ENCODE data around the gene SND1. TPM values are rescaled to one million over a fixed set of nuclear protein-coding genes. Genes with fewer than 3 reads are reported as not detected.

Gene SND1
- total RNA-seq, 3 donors from 2014 or later: 83.5 to 131 (median 120) TPM

- Histone ChIP-seq H3K4me1 (no peaks in the 10 kb centered on the region), H3K4me3 (no peak overlapping the region), H3K27me3 (peaks cover 0 to 5% of the 10 kb centered on the region in 2 donors), H3K9me3 (no peaks in the 10 kb centered on the region), H3K36me3 (no peaks in the 10 kb centered on the region), H3K27ac (no peak overlapping the region)
- no peak for DNase-seq (ENCODE audit: low spot score in 2 of 2)
- intact Hi-C loops (cut with DNase I; ENCODE audit: low total_unique reads): no loop called here
- TF ChIP-seq POLR2AphosphoS5 (IDR thresholded peaks at IDR 0.05) (no peak), POLR2A (IDR thresholded peaks at IDR 0.05) (no peak)
- TF ChIP-seq, protein P1, sequence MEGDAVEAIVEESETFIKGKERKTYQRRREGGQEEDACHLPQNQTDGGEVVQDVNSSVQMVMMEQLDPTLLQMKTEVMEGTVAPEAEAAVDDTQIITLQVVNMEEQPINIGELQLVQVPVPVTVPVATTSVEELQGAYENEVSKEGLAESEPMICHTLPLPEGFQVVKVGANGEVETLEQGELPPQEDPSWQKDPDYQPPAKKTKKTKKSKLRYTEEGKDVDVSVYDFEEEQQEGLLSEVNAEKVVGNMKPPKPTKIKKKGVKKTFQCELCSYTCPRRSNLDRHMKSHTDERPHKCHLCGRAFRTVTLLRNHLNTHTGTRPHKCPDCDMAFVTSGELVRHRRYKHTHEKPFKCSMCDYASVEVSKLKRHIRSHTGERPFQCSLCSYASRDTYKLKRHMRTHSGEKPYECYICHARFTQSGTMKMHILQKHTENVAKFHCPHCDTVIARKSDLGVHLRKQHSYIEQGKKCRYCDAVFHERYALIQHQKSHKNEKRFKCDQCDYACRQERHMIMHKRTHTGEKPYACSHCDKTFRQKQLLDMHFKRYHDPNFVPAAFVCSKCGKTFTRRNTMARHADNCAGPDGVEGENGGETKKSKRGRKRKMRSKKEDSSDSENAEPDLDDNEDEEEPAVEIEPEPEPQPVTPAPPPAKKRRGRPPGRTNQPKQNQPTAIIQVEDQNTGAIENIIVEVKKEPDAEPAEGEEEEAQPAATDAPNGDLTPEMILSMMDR (IDR thresholded peaks at IDR 0.05): no peak
Measured at GRCh38 chr7:128132426-128133069, 480.6 kb downstream of the SND1 start.

GRCh38 chr7:128135159-128135514 is 483.1 kb downstream of the SND1 start:
- intact Hi-C loops (cut with DNase I; ENCODE audit: low total_unique reads): no loop called here
- Histone ChIP-seq H3K36me3 (no peaks in the 10 kb centered on the region), H3K4me3 (peak overlapping the region in 2 of 3 donors; percentile 49 to 67)

GRCh38 chr7:128135515-128136214 is 483.7 kb downstream of the SND1 start:
- TF ChIP-seq, protein P1 (IDR thresholded peaks at IDR 0.05): peak in 2 of 3 donors; percentile 19 to 81
- no peak for TF ChIP-seq POLR2AphosphoS5 (IDR thresholded peaks at IDR 0.05)
- DNase-seq (ENCODE audit: low spot score in 2 of 2): no peak
- no peaks in the 10 kb centered on the region for H3K9me3 ChIP-seq
- peak overlapping the region; percentile 43 to 67 (median 49) for H3K4me3 ChIP-seq
- H3K27me3 ChIP-seq: peaks cover 0 to 5% of the 10 kb centered on the region in 2 donors
- intact Hi-C loops (cut with DNase I; ENCODE audit: low total_unique reads): no loop called here
- no peaks in the 10 kb centered on the region for H3K4me1 ChIP-seq
- H3K36me3 ChIP-seq: no peaks in the 10 kb centered on the region
- H3K27ac ChIP-seq: no peak overlapping the region

More at GRCh38 chr7:128135159-128135514, 483.1 kb downstream of the SND1 start:
- Histone ChIP-seq H3K9me3 (no peaks in the 10 kb centered on the region), H3K27me3 (peaks cover 0 to 5% of the 10 kb centered on the region in 2 donors), H3K4me1 (no peaks in the 10 kb centered on the region), H3K27ac (no peak overlapping the region)
- DNase-seq (ENCODE audit: low spot score in 2 of 2): no peak
- TF ChIP-seq POLR2A (IDR thresholded peaks at IDR 0.05): no peak
- TF ChIP-seq, protein P1 (IDR thresholded peaks at IDR 0.05): no peak
- no peak for TF ChIP-seq POLR2AphosphoS5 (IDR thresholded peaks at IDR 0.05)

DNA sequence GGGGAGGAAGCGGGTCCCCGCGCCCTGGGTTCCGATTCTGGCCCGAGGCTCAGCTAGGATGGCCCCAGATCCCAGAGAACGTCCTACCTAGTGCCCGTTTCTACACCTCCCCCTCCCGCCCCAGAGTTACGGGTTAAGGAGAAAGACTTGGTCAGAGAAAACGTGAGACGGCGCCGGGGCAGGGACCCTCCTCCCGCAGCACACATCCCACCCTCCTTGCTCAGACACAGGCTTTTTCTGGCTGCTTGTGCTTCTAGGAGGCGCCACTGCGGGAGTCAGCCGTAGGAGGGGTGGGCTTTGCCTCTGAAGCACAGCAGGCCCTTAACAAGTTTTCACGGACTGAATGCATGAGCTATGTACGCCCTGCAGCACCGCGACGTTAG is 484.2 kb downstream of the SND1 start:
- intact Hi-C loops (cut with DNase I; ENCODE audit: low total_unique reads): no loop called here
- Histone ChIP-seq H3K9me3 (no peaks in the 10 kb centered on the region), H3K27ac (no peak overlapping the region), H3K4me1 (no peaks in the 10 kb centered on the region), H3K27me3 (peaks cover 0 to 5% of the 10 kb centered on the region in 2 donors), H3K36me3 (no peaks in the 10 kb centered on the region), H3K4me3 (peak overlapping the region; percentile 43 to 67 (median 49))
- TF ChIP-seq POLR2AphosphoS5 (IDR thresholded peaks at IDR 0.05) (no peak), POLR2A (IDR thresholded peaks at IDR 0.05) (no peak)
- TF ChIP-seq, protein P1 (IDR thresholded peaks at IDR 0.05): no peak
- DNase-seq (ENCODE audit: low spot score in 2 of 2): no peak

DNA sequence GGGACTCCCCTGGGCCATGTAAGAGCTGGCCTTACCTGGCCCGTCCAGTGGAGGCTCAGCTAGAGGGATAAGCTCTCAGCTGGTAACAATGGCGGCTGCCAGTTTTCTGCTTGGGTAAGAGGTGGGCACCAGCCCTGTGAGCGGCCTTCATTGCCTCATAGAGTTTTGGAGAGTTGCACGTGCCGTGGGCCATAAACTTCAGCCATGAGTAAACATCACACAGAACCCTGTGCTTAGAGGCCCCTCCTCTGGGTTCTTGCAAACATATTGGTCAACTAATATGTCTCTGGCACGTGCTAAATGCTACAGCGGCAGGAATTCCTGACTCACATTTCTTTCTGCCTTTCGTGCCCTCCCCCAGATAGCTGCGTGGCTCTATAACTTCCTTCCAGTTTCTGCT is 485.2 kb downstream of the SND1 start:
- Histone ChIP-seq H3K4me3 (no peak overlapping the region), H3K36me3 (no peaks in the 10 kb centered on the region), H3K9me3 (no peaks in the 10 kb centered on the region), H3K4me1 (no peaks in the 10 kb centered on the region), H3K27me3 (peaks cover 0 to 5% of the 10 kb centered on the region in 2 donors), H3K27ac (no peak overlapping the region)
- DNase-seq (ENCODE audit: low spot score in 2 of 2): no peak
- intact Hi-C loops (cut with DNase I; ENCODE audit: low total_unique reads): no loop called here
- TF ChIP-seq POLR2AphosphoS5 (IDR thresholded peaks at IDR 0.05): no peak
- TF ChIP-seq POLR2A (IDR thresholded peaks at IDR 0.05): no peak

All from breast epithelium (tissue), 4 donors.